Measurements from ENCODE around the gene TFCP2.

The TFCP2 gene

DNA sequence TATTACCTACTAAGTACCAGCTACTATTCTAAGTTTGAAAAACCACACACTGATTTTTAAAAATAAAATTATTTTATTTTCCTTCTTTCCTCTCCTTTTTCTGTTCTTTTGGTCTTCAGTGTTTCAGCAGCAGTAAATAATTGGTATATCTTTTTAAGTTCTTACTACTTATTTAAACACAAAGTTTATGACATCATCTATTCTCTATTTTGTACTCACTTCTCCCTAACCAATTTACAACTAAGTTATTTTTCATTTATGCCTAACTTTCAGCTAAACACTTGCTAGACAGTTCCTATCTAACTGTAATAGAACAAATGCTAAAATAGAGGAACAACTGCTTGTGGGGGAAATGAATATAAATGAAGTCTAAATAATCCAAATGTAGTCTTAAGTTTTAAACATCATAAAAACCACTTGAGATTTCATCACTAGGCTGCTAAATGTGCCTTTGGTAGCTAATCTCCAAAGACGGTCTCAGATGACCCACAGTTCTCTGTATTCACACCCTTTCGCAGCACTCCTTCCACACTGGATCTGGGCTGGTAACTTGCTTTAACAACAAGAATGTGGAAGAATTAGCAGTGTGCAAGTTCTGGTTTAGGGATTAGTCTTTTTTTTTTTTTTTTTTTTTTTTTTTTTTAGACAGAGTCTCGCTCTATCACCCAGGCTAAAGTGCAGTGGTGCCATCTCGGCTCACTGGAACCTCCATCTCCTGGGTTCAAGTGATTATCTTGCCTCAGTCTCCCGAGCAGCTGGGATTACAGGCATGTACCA, 41.0 kb downstream of the TFCP2 start:
- Histone ChIP-seq H3K27me3 (ENCODE audit: insufficient read depth, low read depth, severe bottlenecking) (no peaks in the 10 kb centered on the region), H3K27ac (no peak overlapping the region), H3K9me3 (ENCODE audit: severe bottlenecking) (no peaks in the 10 kb centered on the region), H3K36me3 (no peaks in the 10 kb centered on the region), H3K4me3 (ENCODE audit: low read depth, low read length) (no peak overlapping the region)
- TF ChIP-seq, protein P1, sequence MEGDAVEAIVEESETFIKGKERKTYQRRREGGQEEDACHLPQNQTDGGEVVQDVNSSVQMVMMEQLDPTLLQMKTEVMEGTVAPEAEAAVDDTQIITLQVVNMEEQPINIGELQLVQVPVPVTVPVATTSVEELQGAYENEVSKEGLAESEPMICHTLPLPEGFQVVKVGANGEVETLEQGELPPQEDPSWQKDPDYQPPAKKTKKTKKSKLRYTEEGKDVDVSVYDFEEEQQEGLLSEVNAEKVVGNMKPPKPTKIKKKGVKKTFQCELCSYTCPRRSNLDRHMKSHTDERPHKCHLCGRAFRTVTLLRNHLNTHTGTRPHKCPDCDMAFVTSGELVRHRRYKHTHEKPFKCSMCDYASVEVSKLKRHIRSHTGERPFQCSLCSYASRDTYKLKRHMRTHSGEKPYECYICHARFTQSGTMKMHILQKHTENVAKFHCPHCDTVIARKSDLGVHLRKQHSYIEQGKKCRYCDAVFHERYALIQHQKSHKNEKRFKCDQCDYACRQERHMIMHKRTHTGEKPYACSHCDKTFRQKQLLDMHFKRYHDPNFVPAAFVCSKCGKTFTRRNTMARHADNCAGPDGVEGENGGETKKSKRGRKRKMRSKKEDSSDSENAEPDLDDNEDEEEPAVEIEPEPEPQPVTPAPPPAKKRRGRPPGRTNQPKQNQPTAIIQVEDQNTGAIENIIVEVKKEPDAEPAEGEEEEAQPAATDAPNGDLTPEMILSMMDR (IDR thresholded peaks at IDR 0.05; ENCODE audit: low read depth, low read length): no peak
- DNase-seq: no peak

DNA sequence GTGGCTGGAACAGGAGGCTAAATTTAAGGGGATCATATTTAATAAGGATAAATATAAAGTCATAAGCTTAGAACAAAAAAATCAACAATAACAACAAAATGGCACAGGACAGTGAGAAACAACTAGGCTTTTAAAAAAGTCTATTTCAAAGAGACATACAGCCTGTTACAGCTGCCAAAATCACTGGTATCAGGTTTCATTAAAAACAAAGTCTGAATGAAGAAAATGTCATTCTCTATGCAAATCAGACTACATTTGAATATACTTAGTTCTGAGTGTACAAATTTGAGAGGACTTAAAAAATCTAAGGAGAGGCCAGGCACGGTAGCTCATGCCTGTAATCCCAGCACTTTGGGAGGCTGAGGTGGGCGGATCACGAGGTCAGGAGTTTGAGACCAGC, 44.0 kb downstream of the TFCP2 start:
- Histone ChIP-seq H3K27ac (no peak overlapping the region), H3K9me3 (ENCODE audit: severe bottlenecking) (no peaks in the 10 kb centered on the region), H3K36me3 (no peaks in the 10 kb centered on the region), H3K4me3 (ENCODE audit: low read depth, low read length) (no peak overlapping the region), H3K27me3 (ENCODE audit: insufficient read depth, low read depth, severe bottlenecking) (no peaks in the 10 kb centered on the region)
- TF ChIP-seq, protein P1 (IDR thresholded peaks at IDR 0.05; ENCODE audit: low read depth, low read length): no peak
- no peak for DNase-seq

DNA sequence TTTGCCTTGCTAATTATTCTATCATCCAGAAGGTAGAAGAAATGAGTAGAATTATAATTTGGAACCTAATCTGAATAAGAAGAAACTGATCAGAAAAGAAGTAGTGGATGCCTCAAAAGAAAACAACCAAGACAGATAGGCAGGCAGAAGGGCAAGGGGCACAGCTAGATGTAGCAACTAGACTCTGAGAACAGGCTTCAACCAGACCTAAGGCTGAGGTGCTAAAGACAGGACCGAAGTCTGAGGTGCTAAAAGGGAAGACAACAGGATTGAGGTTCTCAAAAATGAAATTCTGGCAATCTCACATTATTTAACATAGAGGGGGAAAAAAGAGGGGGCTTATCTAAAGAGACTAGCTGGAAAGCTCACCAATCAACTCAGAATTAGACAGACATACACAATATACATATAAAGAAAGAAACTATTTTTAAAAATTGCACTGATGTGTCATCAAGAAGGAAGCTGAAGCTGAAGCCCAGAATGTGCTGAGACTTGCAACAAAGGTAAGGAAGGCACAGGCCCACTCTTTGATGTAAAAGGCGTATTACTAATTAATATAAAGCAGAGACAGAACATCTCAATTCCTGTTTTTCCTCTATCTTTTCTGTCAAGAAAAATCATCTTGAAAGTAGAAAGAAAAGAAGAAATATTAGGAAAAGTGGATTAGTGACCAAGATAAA, 45.7 kb downstream of the TFCP2 start:
- H3K4me3 ChIP-seq (ENCODE audit: low read depth, low read length): no peak overlapping the region
- no peaks in the 10 kb centered on the region for H3K36me3 ChIP-seq
- no peak for DNase-seq
- no peak overlapping the region for H3K27ac ChIP-seq
- H3K9me3 ChIP-seq (ENCODE audit: severe bottlenecking): no peaks in the 10 kb centered on the region
- no peaks in the 10 kb centered on the region for H3K27me3 ChIP-seq (ENCODE audit: insufficient read depth, low read depth, severe bottlenecking)
- TF ChIP-seq, protein P1 (IDR thresholded peaks at IDR 0.05; ENCODE audit: low read depth, low read length): no peak

DNA sequence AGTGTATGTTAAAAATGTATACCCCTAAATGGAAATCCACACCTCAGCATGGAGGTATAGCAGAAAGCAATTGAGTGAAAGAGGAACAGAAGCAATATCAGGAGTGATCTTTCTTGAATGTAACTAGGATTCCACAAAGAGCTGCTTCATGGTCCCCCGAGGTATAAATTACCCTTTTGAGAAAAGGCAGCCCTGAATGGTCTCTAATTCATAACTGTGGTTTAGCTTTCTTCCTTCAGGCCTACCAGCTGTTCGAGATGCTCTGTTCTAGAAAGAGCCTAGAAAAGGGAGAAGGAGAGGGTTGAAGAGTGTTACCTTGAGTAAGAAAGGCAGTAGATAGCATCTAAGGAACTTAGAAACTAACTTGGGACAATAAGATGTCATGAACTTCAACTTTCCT, 46.6 kb downstream of the TFCP2 start:
- no peak for DNase-seq
- Histone ChIP-seq H3K27ac (no peak overlapping the region), H3K9me3 (ENCODE audit: severe bottlenecking) (no peaks in the 10 kb centered on the region), H3K36me3 (no peaks in the 10 kb centered on the region), H3K4me3 (ENCODE audit: low read depth, low read length) (no peak overlapping the region), H3K27me3 (ENCODE audit: insufficient read depth, low read depth, severe bottlenecking) (no peaks in the 10 kb centered on the region)
- TF ChIP-seq, protein P1 (IDR thresholded peaks at IDR 0.05; ENCODE audit: low read depth, low read length): no peak

DNA sequence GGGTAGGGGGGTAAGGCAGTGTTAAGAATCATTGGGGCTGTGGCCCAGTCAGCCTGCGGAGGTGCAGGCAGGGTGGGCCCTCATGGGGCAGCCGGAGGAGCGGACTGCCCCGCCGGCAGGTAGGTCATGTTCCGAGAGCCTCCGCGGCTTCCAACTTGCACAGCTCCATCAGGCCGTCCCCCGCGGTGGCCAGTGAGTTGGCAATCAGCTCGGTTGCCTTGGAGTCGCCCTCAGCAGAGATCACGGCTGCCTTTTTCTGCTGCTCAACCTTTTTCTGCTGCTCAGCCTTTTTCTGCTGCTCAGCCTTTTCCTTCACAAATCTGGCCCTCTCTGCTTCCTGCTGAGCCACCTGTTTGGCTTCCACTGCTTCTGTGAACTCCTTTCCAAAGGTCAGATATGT, 48.4 kb downstream of the TFCP2 start:
- H3K27ac ChIP-seq: no peak overlapping the region
- H3K36me3 ChIP-seq: no peaks in the 10 kb centered on the region
- no peaks in the 10 kb centered on the region for H3K27me3 ChIP-seq (ENCODE audit: insufficient read depth, low read depth, severe bottlenecking)
- TF ChIP-seq, protein P1 (IDR thresholded peaks at IDR 0.05; ENCODE audit: low read depth, low read length): no peak
- DNase-seq: no peak
- no peak overlapping the region for H3K4me3 ChIP-seq (ENCODE audit: low read depth, low read length)
- no peaks in the 10 kb centered on the region for H3K9me3 ChIP-seq (ENCODE audit: severe bottlenecking)

Measured in WERI-Rb-1 (cell line).